ENCODE results near the gene CASTOR2.
"Not testable (repeated sequence)": the region's sequence is repeated elsewhere in the genome, so short reads cannot be mapped to it uniquely, and the experiment has no call there.

The CASTOR2 gene

GRCh38 chr7:75054744-75055143, 90.2 kb downstream of the CASTOR2 start:
- no peak for DNase-seq (ENCODE audit: low read depth)

GRCh38 chr7:75055155-75055554, 90.7 kb downstream of the CASTOR2 start:
- no peak for DNase-seq (ENCODE audit: low read depth)

GRCh38 chr7:75055830-75056772, 91.6 kb downstream of the CASTOR2 start:
- DNase-seq (ENCODE audit: low read depth): no peak

- no peak for DNase-seq (ENCODE audit: low read depth)
Measured at GRCh38 chr7:75058406-75058805, 93.9 kb downstream of the CASTOR2 start.

- no peak for DNase-seq (ENCODE audit: low read depth)
Measured at GRCh38 chr7:75064291-75064690, 99.8 kb downstream of the CASTOR2 start.

- no peak for DNase-seq (ENCODE audit: low read depth)
Measured at GRCh38 chr7:75064801-75065200, 100.3 kb downstream of the CASTOR2 start.

GRCh38 chr7:75066521-75066920, 102.0 kb downstream of the CASTOR2 start:
- no peak for DNase-seq (ENCODE audit: low read depth)

- DNase-seq (ENCODE audit: low read depth): no peak
Measured at GRCh38 chr7:75072981-75073283, 108.4 kb downstream of the CASTOR2 start.

GRCh38 chr7:75074262-75074641, 109.7 kb downstream of the CASTOR2 start:
- DNase-seq (ENCODE audit: low read depth): not testable (repeated sequence)
